Stimulated activated CD8-positive, alpha-beta memory T cell treated with anti-CD3 and anti-CD28 coated beads, Interleukin-4, amount 100 ng/mL, for 4 hours (primary cell): Measurements from ENCODE around the gene VAPA.
"Not testable (repeated sequence)": the region's sequence is repeated elsewhere in the genome, so short reads cannot be mapped to it uniquely, and the experiment has no call there.

Experiments used
- DNase-seq, 2 donors: peaks; one replicate each; pipeline ENCODE4 v3.0.0-alpha.2; 2020; ENCODE audit warnings: low read depth in 2 of 2, low spot score in 1 of 2

VAPA gene

DNA sequence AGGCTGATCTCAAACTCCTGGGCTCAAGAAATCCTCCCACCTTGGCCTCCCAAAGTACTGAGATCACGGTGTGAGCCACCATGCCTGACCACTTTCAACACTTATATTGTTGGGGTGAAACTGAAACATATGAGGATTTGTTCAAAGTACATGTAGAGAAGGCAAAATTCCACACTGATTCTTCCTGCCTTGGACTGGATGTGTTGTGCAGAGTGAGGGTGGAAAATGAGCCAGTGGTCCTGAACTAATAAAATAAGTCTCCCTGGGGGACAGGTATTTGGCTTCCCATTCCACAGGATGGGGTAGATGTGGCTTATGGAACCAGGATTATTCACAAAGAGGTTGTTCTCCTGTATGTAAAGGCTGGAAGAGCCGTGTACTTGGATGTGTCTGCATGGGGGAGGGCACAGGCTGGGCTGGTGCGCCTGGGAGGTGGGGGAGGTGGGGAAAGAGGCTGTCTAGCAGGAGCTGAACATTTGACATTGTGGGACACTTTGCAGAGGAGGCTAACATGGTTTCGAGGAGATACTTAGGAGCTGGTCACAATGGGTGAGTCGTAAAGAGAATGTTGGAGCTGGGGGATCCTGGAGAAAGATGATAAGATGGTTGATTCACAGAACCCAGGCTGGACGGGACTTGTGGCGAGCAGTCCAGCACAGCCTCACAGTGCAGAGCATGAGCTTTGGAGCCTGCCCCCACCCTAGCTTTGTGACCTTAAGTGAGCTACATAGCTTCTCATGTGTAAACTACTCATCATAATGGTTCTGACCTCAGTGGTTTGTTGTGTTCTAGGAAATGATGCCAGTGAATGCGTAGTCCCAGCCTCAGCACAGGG is 28.4 kb upstream of the VAPA start, which contains the start of gene TXNDC2:
TXNDC2 (plus strand) TSS at position 804 of the 835 bp plus-strand sequence. CDS start 708 bp downstream, outside the sequence.
- DNase-seq: no peak

DNA sequence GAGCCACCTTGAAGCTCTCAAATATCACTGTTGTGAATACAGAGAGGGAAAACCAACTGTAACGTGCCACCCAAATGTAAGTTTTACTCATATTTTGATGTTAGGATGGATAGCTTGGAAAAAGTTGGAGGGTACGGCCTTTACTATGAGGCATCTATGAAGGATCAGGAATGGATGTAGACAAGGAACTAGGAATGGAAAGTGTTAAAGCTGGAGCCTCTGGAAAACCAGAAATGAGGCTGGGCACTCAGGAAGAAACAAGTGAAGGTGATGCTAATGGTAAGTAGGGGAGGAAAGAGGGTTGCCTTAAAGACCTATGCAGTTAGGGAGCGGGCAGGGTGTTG is 27.8 kb upstream of the VAPA start:
- no peak for DNase-seq

DNA sequence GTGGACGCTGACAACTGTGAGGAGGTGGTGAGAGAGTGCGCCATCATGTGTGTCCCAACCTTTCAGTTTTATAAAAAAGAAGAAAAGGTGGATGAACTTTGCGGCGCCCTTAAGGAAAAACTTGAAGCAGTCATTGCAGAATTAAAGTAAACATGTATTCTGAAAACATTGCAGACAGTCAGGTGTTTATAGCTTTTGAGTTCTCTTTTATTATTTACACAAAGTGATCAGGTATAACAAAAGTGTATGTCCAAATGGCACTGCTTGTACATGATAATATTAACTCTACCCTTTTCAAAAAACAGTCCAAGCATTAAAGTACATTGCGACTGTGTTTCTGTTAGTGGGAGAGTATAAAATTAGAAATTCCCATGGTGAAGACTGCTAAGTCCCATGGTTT is 25.8 kb upstream of the VAPA start:
- no peak for DNase-seq

DNA sequence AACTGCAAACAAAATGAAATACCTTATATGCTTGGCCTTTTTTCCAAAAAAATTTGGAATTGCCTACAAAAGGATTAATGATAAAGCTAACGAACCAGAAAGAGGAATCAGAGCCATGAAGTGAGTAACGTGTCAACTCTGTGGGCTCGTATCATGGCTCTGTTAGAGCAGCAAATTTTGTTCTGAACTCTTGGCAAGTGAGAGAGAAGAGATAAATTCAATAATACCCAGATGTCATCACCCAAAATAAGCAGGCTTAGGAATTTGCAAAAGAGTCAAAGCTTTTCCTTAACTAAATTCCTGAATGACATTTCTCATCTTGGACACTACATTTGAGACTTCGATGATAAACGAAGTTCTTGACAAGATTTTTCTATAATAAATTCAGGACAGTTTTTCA is 23.6 kb upstream of the VAPA start:
- DNase-seq: no peak

DNA sequence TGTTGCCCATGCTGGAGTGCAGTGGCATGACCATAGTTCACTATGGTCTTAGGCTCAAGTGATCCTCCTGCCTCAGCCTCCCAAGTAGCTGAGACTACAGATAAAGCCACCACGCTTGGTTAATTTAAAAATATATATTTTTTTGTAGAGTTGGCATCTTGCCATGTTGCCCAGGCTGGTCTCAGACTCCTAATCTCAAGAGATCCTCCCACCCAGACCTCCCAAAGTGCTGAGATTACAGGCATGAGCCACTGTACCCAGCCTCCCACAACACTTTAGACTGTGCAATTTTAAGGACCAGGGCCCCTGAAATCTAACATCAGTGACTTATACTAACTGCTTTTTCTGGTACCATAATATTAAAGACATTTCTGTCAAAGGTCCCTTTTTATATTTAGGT is 22.9 kb upstream of the VAPA start:
- DNase-seq: no peak

DNA sequence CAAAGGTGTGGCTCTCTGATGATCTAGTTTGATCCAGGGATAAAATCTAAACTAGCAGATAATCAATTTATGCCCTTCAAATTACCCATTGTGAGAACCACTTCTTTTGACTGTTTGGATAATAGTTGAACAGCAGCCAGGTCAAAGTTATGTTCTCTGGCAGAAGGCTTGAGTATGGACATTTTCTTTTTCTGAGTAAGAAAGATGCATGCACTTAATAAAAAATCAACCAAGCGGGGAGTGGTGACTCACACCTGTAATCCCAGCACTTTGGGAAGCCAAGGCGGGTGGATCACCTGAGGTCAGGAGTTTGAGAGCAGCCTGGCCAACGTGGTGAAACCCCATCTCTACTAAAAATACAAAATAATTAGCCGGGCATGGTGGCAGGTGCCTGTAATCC is 22.3 kb upstream of the VAPA start:
- not testable (repeated sequence) for DNase-seq

DNA sequence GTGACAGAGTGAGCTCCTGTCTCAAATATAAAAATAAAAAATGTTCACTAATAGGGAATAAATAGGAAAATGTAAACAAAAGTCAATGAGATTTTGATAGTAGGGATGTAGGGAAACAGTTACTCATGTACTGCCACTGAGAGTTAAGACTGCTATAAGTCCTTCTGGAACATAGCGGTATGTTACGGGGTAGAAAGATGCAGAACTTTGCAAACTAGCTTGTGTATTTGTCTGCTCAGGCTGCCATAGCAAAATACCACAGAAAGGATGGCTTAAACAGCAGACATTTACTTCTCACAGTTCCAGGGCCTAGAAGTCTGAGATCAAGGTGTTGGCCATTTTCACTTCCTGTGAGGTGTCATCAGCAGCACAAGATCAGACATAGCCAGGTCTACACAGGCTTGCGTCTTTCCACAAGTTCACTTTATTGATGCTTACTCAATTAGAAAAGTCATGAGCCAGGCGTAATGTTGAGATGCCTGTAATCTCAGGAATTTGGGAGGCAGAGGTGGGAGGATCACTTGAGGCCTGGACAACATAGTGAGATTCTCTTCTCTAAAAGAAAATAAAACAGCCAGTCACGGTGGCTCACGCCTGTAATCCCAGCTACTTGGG is 19.3 kb upstream of the VAPA start:
- no peak for DNase-seq

DNA sequence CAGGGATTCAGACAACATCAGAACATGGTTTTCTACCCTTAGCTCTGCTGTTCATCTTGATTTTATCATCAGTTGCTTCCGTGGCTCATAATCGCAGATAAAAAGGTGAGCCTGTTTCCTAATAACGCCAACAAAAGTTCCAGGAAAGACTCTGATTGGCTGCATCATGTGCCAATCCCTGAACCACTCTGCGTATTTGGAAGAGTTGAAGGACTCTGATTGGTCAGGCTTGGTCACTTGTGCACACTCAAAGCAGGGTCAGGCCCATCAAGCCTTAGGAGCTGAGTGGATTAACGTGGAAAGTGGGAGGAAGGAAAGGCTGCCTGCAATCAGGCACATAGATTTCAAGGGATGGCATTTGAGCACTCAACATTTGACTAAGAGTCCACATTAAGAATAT is 16.7 kb upstream of the VAPA start:
- no peak for DNase-seq

DNA sequence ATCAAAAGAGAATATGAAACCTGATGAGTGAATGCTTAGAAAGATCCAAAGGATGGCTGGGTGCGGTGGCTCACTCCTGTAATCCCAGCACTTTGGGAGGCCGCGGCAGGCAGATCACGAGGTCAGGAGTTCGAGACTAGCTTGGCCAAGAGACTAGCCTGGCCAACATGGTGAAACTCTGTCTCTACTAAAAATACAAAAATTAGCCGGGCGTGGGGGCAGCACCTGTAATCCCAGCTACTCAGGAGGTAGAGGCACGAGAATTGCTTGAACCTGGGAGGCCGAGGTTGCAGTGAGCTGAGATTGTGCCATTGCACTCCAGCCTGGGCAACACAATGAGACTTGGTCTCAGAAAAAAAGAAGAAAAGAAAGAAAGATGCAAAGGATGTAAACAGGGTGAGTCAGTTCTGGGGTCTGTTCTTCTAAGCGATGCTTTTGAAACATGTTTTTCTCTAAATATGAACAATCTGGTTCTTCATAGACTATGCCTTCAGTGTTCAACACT is 16.0 kb upstream of the VAPA start:
- DNase-seq: not testable (repeated sequence)

DNA sequence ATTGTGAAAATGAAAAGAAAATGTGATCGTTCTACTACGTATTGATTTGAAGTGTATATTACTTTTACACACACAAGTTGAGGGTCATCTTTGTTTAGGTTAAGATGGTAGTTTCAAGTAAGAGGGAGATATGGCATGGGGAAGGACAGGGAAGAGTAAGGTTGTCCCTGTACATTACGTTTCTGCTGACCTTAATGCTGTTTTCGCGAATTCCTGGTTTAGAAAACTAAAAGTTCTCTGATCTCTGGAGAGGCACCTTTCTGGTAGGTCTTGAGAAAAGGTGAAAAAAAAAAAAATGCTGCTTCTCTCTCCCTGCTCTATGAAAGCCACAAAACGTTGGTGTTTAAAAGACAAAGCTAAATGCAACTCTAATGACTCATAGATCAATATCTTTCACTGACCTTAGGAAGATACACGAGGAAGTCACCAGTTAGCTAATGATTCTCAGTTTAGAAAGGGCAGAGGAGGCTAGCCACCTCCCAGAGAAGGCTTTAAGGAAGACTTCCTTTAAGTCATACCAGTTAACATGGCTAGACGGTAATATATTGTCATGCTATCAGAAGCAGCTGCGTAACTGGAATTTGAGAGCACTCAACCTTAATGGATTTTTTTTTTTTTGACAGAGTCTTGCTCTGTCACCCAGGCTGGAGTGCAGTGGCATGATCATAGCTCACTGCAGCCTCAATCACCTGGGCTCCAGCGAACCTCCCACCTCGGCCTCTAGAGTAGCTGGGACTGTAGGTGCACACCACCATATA is 14.8 kb upstream of the VAPA start:
- no peak for DNase-seq

DNA sequence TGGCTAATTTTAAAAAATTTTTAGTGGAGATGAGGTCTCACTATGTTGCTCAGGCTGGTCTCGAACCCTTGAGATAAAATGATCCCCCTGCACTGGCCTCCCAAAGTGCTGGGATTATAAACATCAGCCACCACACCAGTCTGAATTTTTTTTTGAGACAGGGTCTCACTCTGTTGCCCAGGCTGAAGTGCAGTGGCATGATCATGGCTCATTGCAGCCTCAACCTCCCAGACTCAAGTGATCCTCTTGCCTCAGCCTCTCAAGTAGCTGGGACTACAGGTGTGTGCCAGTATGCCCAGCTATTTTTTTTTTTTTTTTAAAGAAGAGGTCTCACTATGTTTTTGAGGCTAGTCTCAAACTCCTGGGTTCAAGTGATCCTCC is 14.3 kb upstream of the VAPA start:
- not testable (repeated sequence) for DNase-seq

DNA sequence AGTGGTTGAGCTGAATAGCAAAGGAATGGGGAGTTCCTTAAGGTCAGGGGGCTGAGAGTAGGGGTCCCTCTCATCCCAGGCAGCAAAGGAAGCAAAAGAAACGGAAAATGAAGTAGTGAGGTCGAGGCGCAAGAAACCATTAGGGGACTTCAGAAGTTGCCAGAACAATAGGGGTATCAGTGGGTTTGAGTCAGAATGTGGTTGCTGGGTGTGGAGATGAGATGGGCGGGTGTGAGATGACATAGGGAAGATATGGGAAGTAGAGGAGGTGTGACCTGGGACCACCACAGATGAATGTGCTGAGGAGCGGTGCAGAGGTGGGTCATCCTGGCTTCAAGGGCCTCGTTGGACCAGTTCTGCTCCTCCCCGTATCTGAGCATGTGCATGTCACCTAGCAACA is 13.1 kb upstream of the VAPA start:
- no peak for DNase-seq

DNA sequence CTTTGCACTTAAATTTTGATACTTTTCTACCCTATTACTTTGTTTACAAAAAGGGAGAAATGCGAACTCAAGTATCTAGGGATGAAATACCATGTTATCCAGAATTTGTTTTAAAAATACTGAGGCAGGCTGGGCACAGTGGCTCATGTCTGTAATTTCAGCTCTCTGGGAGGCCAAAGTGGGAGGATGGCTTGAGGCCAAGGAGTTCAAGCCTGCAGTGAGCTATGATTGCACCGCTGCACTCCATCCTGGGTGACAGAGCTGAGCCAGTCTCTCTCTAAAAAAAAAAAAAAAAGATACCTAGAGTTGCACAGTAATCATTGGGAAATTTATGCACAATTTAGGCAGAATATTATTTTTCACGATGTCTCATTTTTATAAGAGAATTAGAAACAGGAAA is 12.4 kb upstream of the VAPA start:
- DNase-seq: no peak

DNA sequence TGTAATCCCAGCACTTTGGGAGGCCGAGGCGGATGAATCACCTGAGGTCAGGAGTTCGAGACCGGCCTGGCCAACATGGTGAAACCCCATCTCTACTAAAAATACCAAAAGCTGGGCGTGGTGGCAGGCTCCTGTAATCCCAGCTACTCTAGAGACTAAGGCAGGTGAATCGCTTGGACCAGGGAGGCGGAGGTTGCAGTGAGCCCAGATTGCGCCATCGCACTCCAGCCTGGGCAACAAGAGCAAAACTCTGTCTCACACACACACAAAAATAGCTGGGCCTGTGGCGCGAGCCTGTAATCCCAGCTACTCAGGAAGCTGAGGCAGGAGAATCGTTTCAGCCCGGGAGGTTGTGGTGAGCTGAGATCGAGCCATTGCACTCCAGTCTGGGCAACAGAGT is 11.6 kb upstream of the VAPA start:
- DNase-seq: not testable (repeated sequence)

DNA sequence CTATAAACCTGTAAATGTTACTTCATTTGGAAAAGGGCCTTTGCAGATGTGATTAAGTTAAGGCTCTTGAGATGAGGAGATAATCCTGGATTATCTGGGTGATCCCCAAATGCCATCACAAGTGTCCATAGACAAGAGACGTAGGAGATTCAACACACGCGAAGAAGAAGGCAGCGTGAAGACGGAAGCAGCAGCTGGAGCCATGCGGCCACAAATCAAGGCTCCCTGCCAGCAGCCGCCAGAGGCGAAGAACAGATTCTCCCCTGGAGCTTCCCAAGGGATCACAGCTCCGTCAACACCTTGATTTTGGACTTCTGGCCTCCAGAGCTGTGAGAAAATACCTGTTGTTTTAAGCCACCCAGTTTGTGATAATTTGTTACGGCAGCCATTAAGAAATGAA is 11.0 kb upstream of the VAPA start:
- no peak for DNase-seq

DNA sequence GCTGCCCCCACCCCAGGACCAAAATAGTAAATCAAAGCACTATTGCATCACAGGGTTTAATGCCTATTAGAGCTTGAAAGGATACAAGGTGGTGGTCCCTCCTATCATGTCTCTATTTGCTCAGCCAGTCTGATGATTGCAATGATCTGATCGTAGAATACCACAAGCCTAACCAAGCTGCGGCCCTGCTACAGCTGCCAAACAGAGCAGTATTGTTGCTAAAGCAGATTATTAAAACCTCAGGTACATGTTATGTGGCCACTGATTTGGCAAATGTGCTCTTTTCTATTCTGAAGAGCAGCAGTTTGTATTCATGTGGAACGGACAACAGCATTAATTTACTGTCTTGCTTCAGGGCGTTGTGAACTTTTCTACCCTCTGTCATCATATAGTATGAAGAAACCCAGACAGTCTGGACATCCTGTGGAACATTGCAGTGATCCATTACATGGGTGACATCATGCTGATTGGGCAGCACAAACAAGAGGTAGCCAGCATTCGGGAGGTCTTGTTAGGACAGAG is 8.4 kb upstream of the VAPA start:
- DNase-seq: no peak

DNA sequence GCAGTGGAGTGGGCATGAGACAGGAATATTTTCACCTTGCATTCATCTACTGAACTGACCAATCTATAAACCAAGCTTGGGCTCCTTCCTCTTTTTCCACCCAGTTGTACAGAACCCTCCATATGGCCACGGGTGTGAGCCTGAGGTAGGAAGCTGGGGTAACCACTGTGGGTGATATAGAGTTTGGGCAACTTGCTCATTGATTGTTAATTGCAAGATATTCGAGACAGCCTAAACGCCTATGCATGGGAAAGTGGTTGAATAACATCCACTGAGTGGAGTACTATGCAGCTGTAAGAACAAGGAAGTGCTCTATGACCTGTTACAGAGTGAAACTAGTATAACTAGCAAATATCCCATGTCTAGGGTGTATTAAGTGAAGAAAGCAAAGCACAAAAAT is 7.3 kb upstream of the VAPA start:
- no peak for DNase-seq

DNA sequence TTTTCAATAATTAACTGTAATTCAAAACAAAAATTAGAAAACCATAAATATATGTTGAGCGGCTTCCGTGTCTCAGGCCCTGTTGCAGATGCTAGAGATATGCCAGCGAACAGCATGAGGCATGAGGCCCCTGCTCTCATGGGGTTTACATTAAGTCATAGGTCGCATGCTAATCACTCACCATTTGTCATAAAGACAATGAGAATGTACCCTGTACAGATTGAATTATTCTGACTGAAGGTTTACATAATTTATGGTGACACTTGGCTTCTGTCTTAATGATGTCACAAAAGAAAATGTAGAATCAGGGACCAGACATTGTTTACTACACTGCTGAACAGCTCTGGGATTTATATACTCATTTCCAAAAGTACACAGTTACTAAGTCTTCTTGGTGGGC is 5.9 kb upstream of the VAPA start:
- DNase-seq: no peak

DNA sequence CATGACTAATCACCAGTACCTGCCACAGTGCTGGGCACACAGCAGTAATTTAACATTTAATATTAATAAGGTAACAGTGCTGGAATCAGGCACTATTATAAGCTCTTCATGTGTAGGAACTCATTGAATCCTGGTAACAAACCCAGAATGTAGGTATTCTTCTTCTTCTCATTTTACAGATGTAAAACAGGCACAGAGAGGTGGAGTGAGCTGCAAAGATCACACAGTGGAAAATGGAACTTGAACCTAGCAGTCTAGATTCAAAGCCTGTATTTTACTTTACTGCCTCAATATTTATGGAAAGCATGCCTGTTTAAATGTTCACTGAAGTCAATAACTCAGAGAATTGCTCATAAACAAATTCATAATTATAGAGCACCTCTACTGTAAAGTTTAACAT is 3.7 kb upstream of the VAPA start:
- DNase-seq: no peak

DNA sequence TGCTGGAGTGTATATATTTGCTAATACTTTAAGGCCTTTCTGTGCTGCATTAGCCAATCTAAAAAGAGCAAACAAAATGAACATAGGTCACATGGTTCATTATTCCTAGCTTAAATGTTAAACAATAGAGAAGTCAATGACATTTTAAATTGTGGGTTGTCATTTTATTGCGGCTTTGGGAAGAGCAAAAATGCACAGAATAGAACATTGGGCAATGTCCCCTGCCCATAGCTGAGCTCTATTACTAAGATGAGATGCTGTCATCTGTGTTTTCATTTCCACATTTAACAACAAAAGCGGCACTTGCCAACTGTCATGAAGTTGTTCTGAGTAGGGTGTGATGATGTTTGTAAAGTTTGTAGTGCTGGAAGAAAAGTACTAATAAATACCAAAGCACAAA is 3.2 kb upstream of the VAPA start:
- DNase-seq: no peak

DNA sequence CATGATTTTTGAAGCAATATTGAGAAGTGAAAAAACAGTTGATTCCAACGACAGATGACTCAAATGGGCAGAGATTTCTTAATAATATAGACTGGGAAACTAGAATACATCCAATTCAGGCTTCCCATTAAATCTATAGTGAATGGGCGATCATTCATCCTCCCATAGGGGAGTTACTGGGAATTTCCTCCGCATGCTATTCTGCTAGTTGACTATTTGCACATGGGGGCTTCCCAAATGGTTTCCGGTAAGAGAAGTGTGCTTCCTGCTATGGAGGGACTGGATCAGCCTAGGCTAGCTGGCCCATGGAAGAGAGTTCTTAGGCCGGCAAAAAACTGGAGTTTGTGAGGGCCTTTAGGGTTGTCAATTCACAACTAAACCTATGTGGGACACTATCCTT is 2.6 kb upstream of the VAPA start:
- no peak for DNase-seq

DNA sequence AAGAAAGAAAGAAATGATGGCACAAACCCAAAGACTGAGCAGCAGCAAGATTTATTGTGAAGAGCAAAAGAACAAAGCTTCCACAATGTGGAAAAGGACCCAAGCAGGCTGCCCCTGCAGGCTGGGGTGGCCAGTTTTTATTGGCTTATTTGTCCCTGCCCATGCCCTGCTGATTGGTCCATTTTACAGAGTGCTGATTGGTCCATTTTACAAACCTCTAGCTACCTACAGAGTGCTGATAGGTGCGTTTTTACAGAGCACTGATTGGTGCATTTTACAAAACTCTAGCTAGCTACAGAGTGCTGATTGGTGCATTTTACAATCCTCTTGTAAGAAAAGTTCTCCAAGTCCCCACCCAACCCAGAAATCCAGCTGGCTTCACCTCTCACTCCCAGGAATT is 1.5 kb upstream of the VAPA start:
- not testable (repeated sequence) for DNase-seq
